A673 (cell line): ENCODE results near the gene PLA2G4F. TPM values are rescaled to one million over a fixed set of nuclear protein-coding genes. Genes with fewer than 3 reads are reported as not detected.

Experiments
- BruUV-seq: library from RNA; stranded (reverse); fragments of 400-500 nt; replicated peaks from 2 replicates; lab custom pipeline; 2021; lab: Mats Ljungman, UMichigan
- CTCF ChIA-PET: fragments of 300-600 bp; sonication (Branson Sonifier 250); formaldehyde crosslinking; loops from one replicate; lab custom pipeline; 2022; ENCODE audit warnings: antibody characterized with exemption; lab: Charles Lee
- POLR2A ChIA-PET: fragments of 300-600 bp; sonication (Branson Sonifier 250); formaldehyde crosslinking; loops from one replicate; lab custom pipeline; 2022; ENCODE audit warnings: antibody characterized with exemption; ENCODE audit not compliant: low non-redundant PET; lab: Charles Lee
- DNase-seq: peaks from one replicate; pipeline ENCODE4 v3.0.0-alpha.2; 2015; ENCODE audit warnings: low spot score
- H3K27ac ChIP-seq: fragments of 200-600 bp; sonication (generic); 2 replicates; pipeline ENCODE4 v1.5.1; 2016; ENCODE audit warnings: mixed run types, low read depth, mild to moderate bottlenecking, mixed read lengths, antibody characterized with exemption, low read length; ENCODE audit not compliant: poor library complexity, severe bottlenecking
- H3K27me3 ChIP-seq: fragments of 200-600 bp; sonication (generic); replicated peaks from 2 replicates; pipeline ENCODE4 v1.6.1; 2017; ENCODE audit warnings: mixed run types, low read depth, mild to moderate bottlenecking, mixed read lengths, antibody characterized with exemption, low read length; ENCODE audit not compliant: insufficient read depth, poor library complexity
- H3K36me3 ChIP-seq: fragments of 200-600 bp; sonication (generic); 2 replicates; pipeline ENCODE4 v1.6.1; 2016; ENCODE audit warnings: mixed run types, mild to moderate bottlenecking, mixed read lengths, antibody characterized with exemption, low read length; ENCODE audit not compliant: insufficient read depth, poor library complexity, severe bottlenecking
- H3K4me1 ChIP-seq: fragments of 200-600 bp; sonication (generic); 2 replicates; pipeline ENCODE4 v1.6.1; 2017; ENCODE audit warnings: mixed run types, mild to moderate bottlenecking, mixed read lengths, antibody characterized with exemption, low read length; ENCODE audit not compliant: insufficient read depth, poor library complexity, severe bottlenecking
- H3K4me3 ChIP-seq: fragments of 200-600 bp; sonication (generic); 2 replicates; pipeline ENCODE4 v1.5.1; 2016; ENCODE audit warnings: low read depth, mixed run types, mild to moderate bottlenecking, mixed read lengths, low read length; ENCODE audit not compliant: poor library complexity, severe bottlenecking
- H3K9me3 ChIP-seq: fragments of 200-600 bp; sonication (generic); 2 replicates; pipeline ENCODE4 v1.6.1; 2016; ENCODE audit warnings: mixed run types, low read depth, mild to moderate bottlenecking, mixed read lengths, antibody characterized with exemption, low read length; ENCODE audit not compliant: poor library complexity, severe bottlenecking
- EZH2 ChIP-seq: fragments of 200-600 bp; sonication (generic); IDR thresholded peaks from 2 replicates; pipeline ENCODE4 v1.6.1; 2017; ENCODE audit warnings: borderline replicate concordance, low read depth, mild to moderate bottlenecking, mixed read lengths, antibody characterized with exemption, low read length; ENCODE audit not compliant: poor library complexity, severe bottlenecking
- intact Hi-C: fragments of 100-400 bp; cut with micrococcal nuclease; formaldehyde crosslinking; loops from one replicate; pipeline ENCODE4 v1.10.0; 2022; ENCODE audit not compliant: unreplicated experiment
- total RNA-seq: library from RNA; stranded (reverse); gene quantifications from 2 replicates; pipeline ENCODE4 v1.2.3, GENCODE V29; 2021
- TF ChIP-seq, protein P1 (sequence below): fragments of 300-800, 200-600 bp; sonication (generic); conservative IDR thresholded peaks from 2 replicates; pipeline ENCODE4 v1.5.1; 2017; ENCODE audit warnings: low read depth, mild to moderate bottlenecking, antibody characterized with exemption, low read length, moderate library complexity, mixed read lengths

Gene PLA2G4F
- total RNA-seq, 1 experiment from 2014 or later: not detected

- CTCF ChIA-PET: no interaction called here
- TF ChIP-seq, protein P1, sequence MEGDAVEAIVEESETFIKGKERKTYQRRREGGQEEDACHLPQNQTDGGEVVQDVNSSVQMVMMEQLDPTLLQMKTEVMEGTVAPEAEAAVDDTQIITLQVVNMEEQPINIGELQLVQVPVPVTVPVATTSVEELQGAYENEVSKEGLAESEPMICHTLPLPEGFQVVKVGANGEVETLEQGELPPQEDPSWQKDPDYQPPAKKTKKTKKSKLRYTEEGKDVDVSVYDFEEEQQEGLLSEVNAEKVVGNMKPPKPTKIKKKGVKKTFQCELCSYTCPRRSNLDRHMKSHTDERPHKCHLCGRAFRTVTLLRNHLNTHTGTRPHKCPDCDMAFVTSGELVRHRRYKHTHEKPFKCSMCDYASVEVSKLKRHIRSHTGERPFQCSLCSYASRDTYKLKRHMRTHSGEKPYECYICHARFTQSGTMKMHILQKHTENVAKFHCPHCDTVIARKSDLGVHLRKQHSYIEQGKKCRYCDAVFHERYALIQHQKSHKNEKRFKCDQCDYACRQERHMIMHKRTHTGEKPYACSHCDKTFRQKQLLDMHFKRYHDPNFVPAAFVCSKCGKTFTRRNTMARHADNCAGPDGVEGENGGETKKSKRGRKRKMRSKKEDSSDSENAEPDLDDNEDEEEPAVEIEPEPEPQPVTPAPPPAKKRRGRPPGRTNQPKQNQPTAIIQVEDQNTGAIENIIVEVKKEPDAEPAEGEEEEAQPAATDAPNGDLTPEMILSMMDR: no peak
Measured at GRCh38 chr15:42129364-42129763, 27.1 kb downstream of the PLA2G4F start.

DNA sequence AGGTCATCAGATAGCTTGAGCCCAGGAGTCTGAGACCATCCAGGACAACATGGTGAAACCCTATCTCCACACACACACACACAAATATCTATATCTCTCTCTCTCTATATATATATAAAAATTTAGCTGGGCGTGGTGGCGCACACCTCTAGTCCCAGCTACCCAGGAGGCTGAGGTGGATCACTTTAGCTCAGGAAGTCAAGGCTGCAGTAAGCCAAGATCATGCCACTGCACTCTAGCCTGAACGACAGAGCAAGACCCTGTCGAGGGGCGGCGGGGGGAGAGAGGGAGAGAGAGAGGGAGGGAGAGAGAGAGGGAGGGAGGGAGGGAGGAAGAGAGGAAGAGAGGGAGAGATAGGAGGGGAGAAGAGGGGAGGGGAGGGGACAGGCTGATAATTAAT, 28.0 kb downstream of the PLA2G4F start:
- POLR2A ChIA-PET: no interaction called here
- no peaks in the 10 kb centered on the region for H3K27me3 ChIP-seq
- peaks cover 18% of the 10 kb centered on the region for H3K4me1 ChIP-seq
- DNase-seq: no peak
- CTCF ChIA-PET: no interaction called here
- no peak for TF ChIP-seq EZH2
- TF ChIP-seq, protein P1: no peak
- intact Hi-C loops: no loop called here
- no TSS peak for BruUV-seq
- no peaks in the 10 kb centered on the region for H3K9me3 ChIP-seq
- no peaks in the 10 kb centered on the region for H3K36me3 ChIP-seq
- H3K27ac ChIP-seq: no peak overlapping the region
- H3K4me3 ChIP-seq: no peak overlapping the region

More at GRCh38 chr15:42129364-42129763, 27.1 kb downstream of the PLA2G4F start:
- Histone ChIP-seq H3K27ac (no peak overlapping the region), H3K4me3 (no peak overlapping the region), H3K27me3 (no peaks in the 10 kb centered on the region), H3K9me3 (no peaks in the 10 kb centered on the region), H3K36me3 (no peaks in the 10 kb centered on the region), H3K4me1 (peaks cover 18% of the 10 kb centered on the region)
- POLR2A ChIA-PET: no interaction called here
- DNase-seq: no peak
- BruUV-seq: no TSS peak
- intact Hi-C loops: no loop called here

GRCh38 chr15:42123546-42123945, 32.9 kb downstream of the PLA2G4F start:
- TF ChIP-seq, protein P1: no peak
- no peak for TF ChIP-seq EZH2
- Histone ChIP-seq H3K27ac (no peak overlapping the region), H3K4me3 (no peak overlapping the region), H3K27me3 (no peaks in the 10 kb centered on the region), H3K36me3 (no peaks in the 10 kb centered on the region), H3K4me1 (no peaks in the 10 kb centered on the region), H3K9me3 (no peaks in the 10 kb centered on the region)
- CTCF ChIA-PET: no interaction called here
- POLR2A ChIA-PET: no interaction called here
- no peak for DNase-seq
- intact Hi-C loops: no loop called here
- no TSS peak for BruUV-seq
